Measurements from ENCODE around the gene TNS3. TPM values are rescaled to one million over a fixed set of nuclear protein-coding genes. Genes with fewer than 3 reads are reported as not detected.

Gene TNS3
- polyA plus RNA-seq, 2 donors = 2.7 to 3.4 TPM

DNA sequence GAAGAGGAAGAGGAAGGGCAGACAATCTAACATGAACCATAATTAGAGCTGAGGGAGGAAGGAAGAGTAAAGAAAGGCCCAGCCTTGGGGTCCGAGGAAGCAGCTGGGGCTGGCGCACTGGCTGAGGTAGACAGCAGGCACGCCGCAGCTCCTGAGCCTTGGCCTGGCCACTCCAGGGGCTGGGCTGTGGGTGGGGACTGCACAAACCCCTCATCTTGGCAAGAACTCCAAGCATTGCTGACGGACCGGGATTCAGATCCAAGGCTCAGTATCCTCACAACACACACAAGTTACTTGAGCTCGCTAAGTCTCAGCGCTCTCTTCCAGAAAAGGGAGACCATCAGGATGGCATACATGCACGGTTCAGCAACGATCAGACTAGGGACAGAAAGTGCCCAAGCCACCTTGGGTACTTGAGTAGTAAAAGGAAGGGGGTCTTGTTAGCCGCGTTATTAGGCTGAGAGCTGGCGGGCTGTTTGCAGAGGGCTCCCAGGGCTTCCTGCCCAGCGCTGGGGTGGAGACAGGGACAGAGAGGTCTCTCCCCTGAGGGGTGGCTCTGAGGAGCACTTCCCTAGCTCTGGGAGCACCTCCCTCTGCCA lies 4.5 kb downstream of the TNS3 start:
- H3K4me3 ChIP-seq (ENCODE audit: low read depth in 1 of 2, low read length in 2 of 2) = no peak overlapping the region
- H3K4me1 ChIP-seq (ENCODE audit: control insufficient read depth in 2 of 2, insufficient read depth in 2 of 2, low read length in 1 of 2) = peaks cover 7 to 21% of the 10 kb centered on the region in 2 donors
- no peaks in the 10 kb centered on the region for H3K9me3 ChIP-seq (ENCODE audit: control insufficient read depth in 2 of 2, insufficient read depth in 1 of 2, low read depth in 1 of 2, low read length in 1 of 2)
- H3K27ac ChIP-seq (ENCODE audit: low read depth in 2 of 2, low read length in 1 of 2) = peak overlapping the region; percentile 58 to 60
- H3K36me3 ChIP-seq (ENCODE audit: control insufficient read depth in 2 of 2, insufficient read depth in 2 of 2, low read length in 1 of 2) = no peaks in the 10 kb centered on the region
- 49 to 57% methylated on average over 14 of the region's 14 CpGs for WGBS, 2 donors
- H3K27me3 ChIP-seq (ENCODE audit: control insufficient read depth in 1 of 2, insufficient read depth in 2 of 2, low read length in 2 of 2) = peaks cover 0 to 6% of the 10 kb centered on the region in 2 donors

DNA sequence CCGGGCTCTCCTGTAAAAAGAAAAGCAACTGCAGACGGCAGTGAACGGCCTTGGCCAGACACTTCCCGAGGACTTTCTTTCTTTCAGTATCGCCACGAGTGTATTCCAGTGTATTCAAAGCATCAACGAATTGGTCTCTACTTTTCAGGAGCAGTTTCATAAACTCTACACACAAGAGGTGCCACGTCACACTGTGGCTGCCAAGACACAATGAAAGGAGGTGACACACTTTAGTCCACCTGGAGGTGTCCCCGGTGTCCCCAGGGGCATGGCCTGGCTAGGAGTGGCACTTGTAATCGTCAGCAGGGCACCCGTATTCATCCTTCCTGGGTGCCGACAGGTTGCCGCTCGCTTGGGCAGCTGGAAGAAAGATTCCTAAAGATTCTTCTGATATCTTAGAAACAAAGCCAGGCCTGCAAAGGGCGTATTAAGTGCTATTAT lies 5.0 kb downstream of the TNS3 start:
- Histone ChIP-seq H3K9me3 (ENCODE audit: control insufficient read depth in 2 of 2, insufficient read depth in 1 of 2, low read depth in 1 of 2, low read length in 1 of 2) (no peaks in the 10 kb centered on the region), H3K36me3 (ENCODE audit: control insufficient read depth in 2 of 2, insufficient read depth in 2 of 2, low read length in 1 of 2) (no peaks in the 10 kb centered on the region), H3K4me1 (ENCODE audit: control insufficient read depth in 2 of 2, insufficient read depth in 2 of 2, low read length in 1 of 2) (peaks cover 5 to 24% of the 10 kb centered on the region in 2 donors), H3K4me3 (ENCODE audit: low read depth in 1 of 2, low read length in 2 of 2) (no peak overlapping the region), H3K27me3 (ENCODE audit: control insufficient read depth in 1 of 2, insufficient read depth in 2 of 2, low read length in 2 of 2) (peaks cover 0 to 6% of the 10 kb centered on the region in 2 donors), H3K27ac (ENCODE audit: low read depth in 2 of 2, low read length in 1 of 2) (peak overlapping the region; percentile 60 to 73)
- 22 to 27% methylated on average over 15 of the region's 15 CpGs for WGBS, 2 donors

DNA sequence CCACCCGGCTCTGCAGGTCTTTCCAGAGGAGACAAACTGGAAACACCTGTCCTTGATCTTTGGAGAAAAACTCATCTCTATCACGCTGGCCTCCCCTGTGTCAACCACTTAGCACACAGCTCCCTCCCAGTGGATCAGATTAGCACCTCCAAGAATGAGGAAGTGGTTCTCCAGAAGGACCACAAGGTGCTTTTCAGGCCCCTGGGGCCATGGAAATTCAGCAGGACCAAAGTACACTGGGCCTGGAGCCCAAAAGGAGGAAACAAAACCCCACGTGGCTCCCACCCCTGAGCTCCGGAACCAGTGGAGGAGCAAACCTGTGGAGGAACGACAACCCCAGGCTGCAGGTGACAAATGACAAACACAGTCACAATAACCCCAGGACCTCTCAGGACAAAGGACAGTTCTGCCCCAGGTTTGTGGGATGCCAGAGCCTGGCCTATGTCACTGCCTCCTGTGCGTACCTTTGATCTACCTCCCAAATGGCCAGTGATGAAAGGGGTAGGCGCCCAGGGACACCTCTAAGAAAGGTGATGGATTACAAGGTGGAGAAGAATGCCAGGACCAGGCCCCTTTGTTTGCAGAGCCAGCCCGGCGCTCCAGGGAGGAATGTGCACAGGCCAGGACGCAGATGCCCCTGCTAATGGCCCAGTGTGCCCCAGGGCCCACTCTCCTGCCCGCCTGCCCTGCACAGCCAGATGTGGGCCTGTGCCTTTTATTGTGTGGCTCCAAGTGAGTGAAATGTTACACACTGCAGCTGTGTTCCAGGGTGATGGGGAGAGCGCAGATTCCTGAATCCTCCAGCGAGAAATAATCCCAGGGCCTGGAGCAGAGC lies 5.7 kb downstream of the TNS3 start:
- Histone ChIP-seq H3K9me3 (ENCODE audit: control insufficient read depth in 2 of 2, insufficient read depth in 1 of 2, low read depth in 1 of 2, low read length in 1 of 2) (no peaks in the 10 kb centered on the region), H3K4me1 (ENCODE audit: control insufficient read depth in 2 of 2, insufficient read depth in 2 of 2, low read length in 1 of 2) (peaks cover 5 to 27% of the 10 kb centered on the region in 2 donors), H3K36me3 (ENCODE audit: control insufficient read depth in 2 of 2, insufficient read depth in 2 of 2, low read length in 1 of 2) (no peaks in the 10 kb centered on the region), H3K4me3 (ENCODE audit: low read depth in 1 of 2, low read length in 2 of 2) (no peak overlapping the region), H3K27ac (ENCODE audit: low read depth in 2 of 2, low read length in 1 of 2) (peak overlapping the region; percentile 17 to 38), H3K27me3 (ENCODE audit: control insufficient read depth in 1 of 2, insufficient read depth in 2 of 2, low read length in 2 of 2) (peaks cover 0 to 3% of the 10 kb centered on the region in 2 donors)
- 34 to 40% methylated on average over 13 of the region's 13 CpGs for WGBS, 2 donors

DNA sequence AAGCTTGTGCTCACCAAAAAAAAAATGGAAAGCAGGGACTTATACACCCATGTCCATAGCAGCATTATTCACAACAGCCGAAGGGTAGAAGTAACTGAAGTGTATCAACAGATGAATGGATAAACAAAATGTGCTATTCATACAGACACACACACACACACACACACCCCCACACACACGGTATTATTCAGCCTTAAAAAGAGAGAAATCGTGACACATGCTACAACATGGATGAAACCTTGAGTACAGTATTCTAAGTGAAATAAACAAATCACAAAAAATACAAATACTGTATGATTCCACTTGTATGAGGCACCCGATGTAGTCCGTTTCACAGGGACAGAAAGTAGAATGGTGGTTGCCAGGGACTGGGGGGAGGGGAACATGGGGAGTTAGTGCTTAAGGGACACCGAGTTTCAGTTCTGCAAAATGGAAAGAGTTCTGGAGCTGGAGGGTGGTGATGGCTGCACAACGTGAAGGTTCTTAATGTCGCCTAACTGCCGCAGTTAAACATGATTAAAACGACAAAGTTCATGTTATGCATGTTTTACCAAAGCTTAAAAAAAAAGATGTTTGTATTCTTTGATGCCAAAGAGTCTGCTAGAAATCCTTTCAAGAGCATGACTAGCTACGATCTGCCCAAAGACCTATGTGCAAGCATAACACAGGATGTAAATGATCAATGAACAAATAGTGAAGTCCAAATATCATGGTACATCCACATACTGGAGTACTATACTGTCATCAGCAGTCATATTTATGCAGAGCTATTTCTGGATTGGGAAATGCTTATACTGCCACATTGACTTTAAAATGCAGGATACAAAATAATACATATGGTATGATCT lies 7.2 kb downstream of the TNS3 start:
- Histone ChIP-seq H3K27ac (ENCODE audit: low read depth in 2 of 2, low read length in 1 of 2) (no peak overlapping the region), H3K27me3 (ENCODE audit: control insufficient read depth in 1 of 2, insufficient read depth in 2 of 2, low read length in 2 of 2) (no peaks in the 10 kb centered on the region), H3K9me3 (ENCODE audit: control insufficient read depth in 2 of 2, insufficient read depth in 1 of 2, low read depth in 1 of 2, low read length in 1 of 2) (no peaks in the 10 kb centered on the region), H3K36me3 (ENCODE audit: control insufficient read depth in 2 of 2, insufficient read depth in 2 of 2, low read length in 1 of 2) (no peaks in the 10 kb centered on the region), H3K4me3 (ENCODE audit: low read depth in 1 of 2, low read length in 2 of 2) (no peak overlapping the region), H3K4me1 (ENCODE audit: control insufficient read depth in 2 of 2, insufficient read depth in 2 of 2, low read length in 1 of 2) (peaks cover 5 to 27% of the 10 kb centered on the region in 2 donors)
- WGBS, 2 donors = 41 to 43% methylated on average over 11 of the region's 11 CpGs

DNA sequence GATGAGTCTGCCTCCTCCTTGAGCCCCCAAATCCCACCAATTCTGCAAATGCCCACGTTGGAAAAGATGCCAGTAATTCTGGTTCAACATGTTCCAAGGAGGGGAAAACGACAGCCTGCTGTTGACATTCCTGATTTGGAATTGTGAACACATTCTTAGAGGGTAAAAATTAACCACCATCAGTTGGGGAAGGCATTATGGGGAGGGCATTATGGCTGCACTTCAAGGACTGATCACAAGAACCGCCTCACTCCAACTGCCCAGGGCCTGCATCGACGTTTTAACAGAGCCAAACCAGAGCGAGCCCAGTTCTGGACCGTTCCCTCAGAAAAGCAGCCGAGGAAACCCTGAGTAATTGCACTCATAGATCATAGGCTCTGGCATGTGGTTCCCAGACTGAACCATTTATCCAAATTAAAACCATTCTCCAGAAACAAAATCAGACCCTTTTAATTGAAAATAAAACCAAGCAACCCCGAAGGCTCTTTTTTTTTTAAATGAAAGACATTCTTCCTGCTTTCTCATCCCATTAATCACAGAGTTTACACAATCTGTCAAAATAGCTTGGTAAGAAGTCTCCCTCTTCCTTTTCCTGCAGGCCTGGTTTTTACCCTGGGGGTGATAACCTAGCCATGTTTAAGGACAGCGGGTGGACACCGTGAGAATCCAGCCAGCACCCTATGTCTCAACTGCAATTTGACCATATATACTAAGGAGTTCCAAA lies 8.0 kb downstream of the TNS3 start:
- no peaks in the 10 kb centered on the region for H3K27me3 ChIP-seq (ENCODE audit: control insufficient read depth in 1 of 2, insufficient read depth in 2 of 2, low read length in 2 of 2)
- H3K4me3 ChIP-seq (ENCODE audit: low read depth in 1 of 2, low read length in 2 of 2) = no peak overlapping the region
- WGBS, 2 donors = 13 to 16% methylated on average over 11 of the region's 11 CpGs
- H3K36me3 ChIP-seq (ENCODE audit: control insufficient read depth in 2 of 2, insufficient read depth in 2 of 2, low read length in 1 of 2) = no peaks in the 10 kb centered on the region
- peaks cover 5 to 27% of the 10 kb centered on the region in 2 donors for H3K4me1 ChIP-seq (ENCODE audit: control insufficient read depth in 2 of 2, insufficient read depth in 2 of 2, low read length in 1 of 2)
- H3K27ac ChIP-seq (ENCODE audit: low read depth in 2 of 2, low read length in 1 of 2) = peak overlapping the region; percentile 48 to 69
- no peaks in the 10 kb centered on the region for H3K9me3 ChIP-seq (ENCODE audit: control insufficient read depth in 2 of 2, insufficient read depth in 1 of 2, low read depth in 1 of 2, low read length in 1 of 2)

DNA sequence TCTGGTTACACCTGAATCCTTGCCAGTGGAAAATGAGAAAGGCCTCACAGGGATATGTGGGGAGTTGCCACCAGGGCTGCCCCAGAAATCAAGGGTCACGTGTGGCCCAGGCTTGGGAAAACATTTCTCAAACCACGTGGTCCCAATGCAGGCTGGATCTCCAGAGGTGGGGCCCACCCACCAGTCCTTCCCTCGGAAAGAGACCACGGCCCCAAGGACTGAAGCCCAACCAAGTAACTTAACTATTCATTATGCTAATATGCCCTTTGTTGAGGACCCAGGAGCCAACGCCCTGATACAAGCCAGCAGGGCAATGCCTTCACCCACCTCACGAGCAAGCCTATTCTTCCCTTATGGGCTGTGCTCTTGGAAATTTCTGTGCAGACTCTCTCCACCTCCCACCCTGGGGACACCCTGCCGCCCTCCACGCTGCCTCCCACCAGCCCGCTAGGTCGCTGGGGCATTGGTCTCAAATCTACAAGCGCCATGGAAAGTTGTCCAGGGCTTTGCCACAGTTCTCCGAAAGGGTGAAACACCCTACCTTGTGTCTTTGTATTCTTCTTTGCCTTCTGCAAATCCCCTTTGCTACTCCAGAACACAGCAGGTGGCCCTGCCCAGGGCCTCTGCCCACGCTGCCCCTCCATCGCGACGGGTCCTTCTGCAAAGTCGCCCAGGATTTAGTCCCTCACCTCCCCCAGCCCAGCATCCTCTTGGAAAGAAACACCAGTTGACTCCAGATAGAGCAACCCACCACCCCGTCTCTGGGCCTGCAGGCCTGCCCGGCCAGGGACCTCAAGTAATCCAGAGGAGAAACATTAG lies 8.8 kb downstream of the TNS3 start:
- WGBS, 2 donors = 65 to 78% methylated on average over 19 of the region's 19 CpGs
- H3K9me3 ChIP-seq (ENCODE audit: control insufficient read depth in 2 of 2, insufficient read depth in 1 of 2, low read depth in 1 of 2, low read length in 1 of 2) = no peaks in the 10 kb centered on the region
- peaks cover 5 to 27% of the 10 kb centered on the region in 2 donors for H3K4me1 ChIP-seq (ENCODE audit: control insufficient read depth in 2 of 2, insufficient read depth in 2 of 2, low read length in 1 of 2)
- H3K36me3 ChIP-seq (ENCODE audit: control insufficient read depth in 2 of 2, insufficient read depth in 2 of 2, low read length in 1 of 2) = peaks cover 0 to 3% of the 10 kb centered on the region in 2 donors
- no peak overlapping the region for H3K4me3 ChIP-seq (ENCODE audit: low read depth in 1 of 2, low read length in 2 of 2)
- H3K27me3 ChIP-seq (ENCODE audit: control insufficient read depth in 1 of 2, insufficient read depth in 2 of 2, low read length in 2 of 2) = no peaks in the 10 kb centered on the region
- peak overlapping the region; percentile 27 to 48 for H3K27ac ChIP-seq (ENCODE audit: low read depth in 2 of 2, low read length in 1 of 2)

DNA sequence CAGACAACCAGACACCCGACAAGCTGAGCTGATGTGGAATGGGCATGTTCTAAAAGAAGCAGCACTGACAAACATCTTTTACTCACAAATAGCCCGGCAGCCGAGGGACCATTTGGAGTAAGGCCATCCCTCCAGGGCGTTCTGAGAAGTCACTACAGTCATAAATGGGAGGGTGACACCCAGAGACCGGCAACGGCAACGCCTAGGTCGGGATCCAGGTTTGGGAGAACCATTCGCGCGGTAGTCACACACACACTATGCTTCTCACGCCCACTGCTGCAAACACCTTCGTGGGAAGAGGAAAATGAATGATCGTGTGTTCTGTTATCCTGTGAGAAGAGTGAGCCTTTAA lies 9.8 kb downstream of the TNS3 start:
- Histone ChIP-seq H3K27ac (ENCODE audit: low read depth in 2 of 2, low read length in 1 of 2) (peak overlapping the region; percentile 15 to 77), H3K36me3 (ENCODE audit: control insufficient read depth in 2 of 2, insufficient read depth in 2 of 2, low read length in 1 of 2) (peaks cover 0 to 3% of the 10 kb centered on the region in 2 donors), H3K9me3 (ENCODE audit: control insufficient read depth in 2 of 2, insufficient read depth in 1 of 2, low read depth in 1 of 2, low read length in 1 of 2) (no peaks in the 10 kb centered on the region), H3K4me1 (ENCODE audit: control insufficient read depth in 2 of 2, insufficient read depth in 2 of 2, low read length in 1 of 2) (peaks cover 5 to 23% of the 10 kb centered on the region in 2 donors), H3K4me3 (ENCODE audit: low read depth in 1 of 2, low read length in 2 of 2) (no peak overlapping the region), H3K27me3 (ENCODE audit: control insufficient read depth in 1 of 2, insufficient read depth in 2 of 2, low read length in 2 of 2) (no peaks in the 10 kb centered on the region)
- WGBS, 2 donors = 29 to 43% methylated on average over 14 of the region's 14 CpGs

DNA sequence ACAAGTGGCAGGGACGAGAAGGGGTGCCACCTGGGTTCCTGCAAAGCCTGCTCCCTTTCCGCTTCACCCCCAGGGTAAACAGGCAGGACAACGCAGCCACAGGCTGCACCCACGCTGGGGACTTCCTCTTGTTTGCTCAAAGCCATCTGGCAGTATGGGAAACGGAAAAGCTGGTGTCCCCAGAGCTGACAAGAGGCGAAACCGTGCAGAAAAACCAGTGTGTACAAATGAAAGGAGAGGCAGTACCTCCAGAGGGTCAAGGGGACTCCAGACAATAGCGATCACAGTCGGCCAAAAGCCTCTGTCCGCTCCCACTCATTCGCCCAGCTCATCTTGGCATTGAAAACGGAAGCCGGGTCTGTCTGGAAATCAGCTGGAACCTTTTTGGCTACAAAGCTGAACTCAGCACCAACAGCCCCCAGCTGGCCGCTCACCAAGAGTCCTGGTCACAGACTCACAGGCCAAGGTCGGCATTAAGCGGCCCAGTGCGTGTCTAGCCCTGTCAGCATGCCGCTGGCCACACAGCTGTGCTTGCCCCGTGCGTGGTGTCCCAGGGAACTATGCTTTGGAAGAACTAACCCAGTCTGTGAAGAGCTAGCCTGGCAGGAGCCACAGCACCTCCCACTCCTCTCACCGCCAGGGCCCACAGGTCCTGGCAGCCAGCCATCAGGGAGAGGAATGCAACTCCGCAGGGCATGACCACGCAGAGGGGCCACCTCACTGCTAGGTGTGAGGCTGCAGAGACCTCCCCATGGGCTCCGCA lies 10.4 kb downstream of the TNS3 start:
- H3K4me3 ChIP-seq (ENCODE audit: low read depth in 1 of 2, low read length in 2 of 2) = no peak overlapping the region
- WGBS, 2 donors = 19 to 22% methylated on average over 24 of the region's 24 CpGs
- H3K27ac ChIP-seq (ENCODE audit: low read depth in 2 of 2, low read length in 1 of 2) = peak overlapping the region; percentile 15 to 77
- H3K27me3 ChIP-seq (ENCODE audit: control insufficient read depth in 1 of 2, insufficient read depth in 2 of 2, low read length in 2 of 2) = no peaks in the 10 kb centered on the region
- H3K36me3 ChIP-seq (ENCODE audit: control insufficient read depth in 2 of 2, insufficient read depth in 2 of 2, low read length in 1 of 2) = peaks cover 0 to 3% of the 10 kb centered on the region in 2 donors
- peaks cover 4 to 19% of the 10 kb centered on the region in 2 donors for H3K4me1 ChIP-seq (ENCODE audit: control insufficient read depth in 2 of 2, insufficient read depth in 2 of 2, low read length in 1 of 2)
- no peaks in the 10 kb centered on the region for H3K9me3 ChIP-seq (ENCODE audit: control insufficient read depth in 2 of 2, insufficient read depth in 1 of 2, low read depth in 1 of 2, low read length in 1 of 2)

Measured in esophagus (tissue), 2 donors.